Panc1 (cell line): ENCODE data around the gene C3orf70.

Experiments used
- CTCF ChIP-seq: fragments of 450-650 bp; IDR thresholded peaks from 2 replicates; pipeline ENCODE4 v1.5.1; 2017; ENCODE audit warnings: mild to moderate bottlenecking
- POLR2AphosphoS5 ChIP-seq: IDR thresholded peaks from 2 replicates; pipeline ENCODE4 v1.6.1; 2012; ENCODE audit warnings: mild to moderate bottlenecking, low read depth, low read length, moderate library complexity
- REST ChIP-seq, 2 experiments: IDR thresholded peaks; 2 replicates each; pipeline ENCODE4 v1.6.1; 2011 to 2012; ENCODE audit warnings: low read depth in 2 of 2, control low read depth in 1 of 2, low read length in 1 of 2, mild to moderate bottlenecking in 1 of 2, moderate library complexity in 1 of 2; ENCODE audit not compliant: insufficient read depth in 1 of 2
- TCF7L2 ChIP-seq: IDR thresholded peaks from 2 replicates; pipeline ENCODE4 v1.6.1; 2011; ENCODE audit warnings: mild to moderate bottlenecking, low read depth, low read length, inconsistent platforms

GRCh38 chr3:185164428-185165217 lies 11.8 kb upstream of the C3orf70 start:
- no peak for TF ChIP-seq CTCF
- no peak for TF ChIP-seq POLR2AphosphoS5
- no peak for TF ChIP-seq TCF7L2
- TF ChIP-seq REST (IDR thresholded peaks at IDR 0.05; ENCODE audit: insufficient read depth in 1 of 2, low read depth in 2 of 2, low read length in 1 of 2), result no peak
